ENCODE measurements around the gene HTN1.
"Not testable (repeated sequence)": the region's sequence is repeated elsewhere in the genome, so short reads cannot be mapped to it uniquely, and the experiment has no call there.

The HTN1 gene

DNA sequence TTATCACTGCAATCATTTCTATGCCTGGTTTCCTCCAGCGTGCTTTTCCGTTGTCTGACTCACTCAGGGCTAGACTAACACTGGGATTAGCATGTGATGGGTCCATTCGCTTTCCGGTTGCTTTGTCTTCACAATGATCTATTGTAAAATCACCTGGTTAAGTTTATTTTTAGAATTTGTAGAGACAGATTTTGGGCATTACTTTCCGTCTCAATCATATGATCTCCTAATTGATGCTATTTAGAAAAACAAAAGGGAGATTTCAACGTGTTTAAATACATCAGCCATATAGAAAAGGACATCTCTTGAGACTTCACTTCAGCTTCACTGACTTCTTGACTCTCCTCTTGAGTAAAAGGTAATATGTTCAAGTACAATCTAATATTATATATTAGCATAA, at the start of gene HTN1:
HTN1 (plus strand) TSS at position 301 of the 400 bp plus-strand sequence. CDS start 2,639 bp downstream, outside the sequence.
- not testable (repeated sequence) for DNase-seq

DNA sequence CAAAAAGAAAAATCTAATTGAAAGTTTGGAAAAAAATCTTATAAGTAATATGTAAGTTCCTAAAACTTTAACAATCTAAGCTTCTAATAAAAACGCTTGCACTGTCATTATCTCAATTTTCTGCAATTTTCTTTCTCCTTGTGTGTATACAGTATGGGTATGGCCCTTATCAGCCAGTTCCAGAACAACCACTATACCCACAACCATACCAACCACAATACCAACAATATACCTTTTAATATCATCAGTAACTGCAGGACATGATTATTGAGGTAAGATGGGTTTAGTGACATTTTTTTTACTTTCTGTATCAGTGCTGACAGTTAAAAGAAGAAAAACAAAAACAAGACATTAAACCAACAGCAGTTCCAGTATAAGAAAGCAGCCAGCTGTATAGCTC, 49.5 kb upstream of the HTN1 start:
- no peak for DNase-seq

DNA sequence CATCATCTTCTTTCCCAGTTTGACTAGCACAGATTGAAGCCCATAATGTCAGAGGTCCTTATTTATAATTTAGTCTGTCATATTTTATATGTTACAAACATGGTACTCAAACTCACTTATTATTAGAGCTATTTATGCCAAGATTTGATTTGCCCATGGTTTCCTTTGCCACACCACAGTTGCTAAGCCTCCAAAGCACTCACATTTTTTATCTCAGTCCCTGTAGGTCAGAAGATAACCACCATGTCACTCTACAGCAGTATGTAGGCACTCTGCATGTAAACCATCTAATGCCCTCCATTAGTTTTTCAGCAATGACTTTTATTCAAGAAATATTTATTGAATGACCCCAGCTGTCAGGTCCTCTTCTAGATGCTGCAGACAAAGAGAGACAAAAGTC, 47.7 kb upstream of the HTN1 start:
- DNase-seq = no peak

DNA sequence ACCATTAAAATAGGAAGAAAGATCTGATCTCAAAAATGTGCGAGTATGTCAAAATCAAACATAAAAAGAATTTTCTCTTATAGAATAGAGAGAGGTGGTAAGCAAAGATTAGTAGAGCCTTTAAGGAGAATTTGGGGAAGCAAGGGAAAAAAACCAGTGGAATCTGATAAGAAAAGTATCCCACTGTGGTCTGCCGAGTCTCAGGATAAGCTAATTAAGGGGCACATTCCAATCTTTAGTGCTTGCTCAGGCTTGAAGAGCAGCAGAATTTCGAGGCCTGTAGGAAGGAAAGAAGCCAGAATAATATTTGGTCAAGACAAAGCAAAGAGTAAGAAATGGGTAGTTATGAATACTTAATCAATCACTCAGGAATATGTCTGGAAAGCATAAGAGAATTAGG, 41.5 kb upstream of the HTN1 start:
- DNase-seq = no peak

DNA sequence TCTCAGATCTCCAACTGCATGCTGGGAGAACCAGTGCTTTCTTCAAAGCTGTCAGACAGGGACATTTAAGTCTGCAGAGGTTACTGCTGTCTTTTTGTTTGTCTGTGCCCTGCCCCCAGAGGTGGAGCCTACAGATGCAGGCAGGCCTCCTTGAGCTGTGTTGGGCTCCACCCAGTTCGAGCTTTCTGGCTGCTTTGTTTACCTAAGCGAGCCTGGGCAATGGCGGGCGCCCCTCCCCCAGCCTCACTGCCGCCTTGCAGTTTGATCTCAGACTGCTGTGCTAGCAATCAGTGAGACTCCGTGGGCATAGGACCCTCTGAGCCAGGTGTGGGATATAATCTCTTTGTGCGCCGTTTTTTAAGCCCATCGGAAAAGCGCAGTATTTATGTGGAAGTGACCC, 31.2 kb upstream of the HTN1 start:
- not testable (repeated sequence) for DNase-seq

DNA sequence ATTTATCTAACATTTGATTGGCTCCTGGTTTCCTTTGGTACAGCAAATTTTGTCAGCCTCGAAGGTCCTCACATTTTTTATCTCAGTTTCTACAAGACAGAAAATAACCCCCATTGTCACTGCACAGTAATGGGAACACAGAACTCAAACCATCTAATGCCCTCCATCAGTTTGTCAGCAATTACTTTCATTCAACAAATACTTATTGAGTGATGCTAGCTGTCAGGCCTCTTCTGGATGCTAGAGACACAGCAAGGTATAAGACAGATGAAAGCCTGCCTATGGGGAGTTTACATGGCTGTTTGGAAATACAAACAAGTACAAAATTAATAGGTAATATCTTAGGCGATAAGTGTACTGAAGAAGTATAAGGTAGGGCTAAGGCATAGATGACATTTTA, 27.0 kb upstream of the HTN1 start:
- DNase-seq = no peak

DNA sequence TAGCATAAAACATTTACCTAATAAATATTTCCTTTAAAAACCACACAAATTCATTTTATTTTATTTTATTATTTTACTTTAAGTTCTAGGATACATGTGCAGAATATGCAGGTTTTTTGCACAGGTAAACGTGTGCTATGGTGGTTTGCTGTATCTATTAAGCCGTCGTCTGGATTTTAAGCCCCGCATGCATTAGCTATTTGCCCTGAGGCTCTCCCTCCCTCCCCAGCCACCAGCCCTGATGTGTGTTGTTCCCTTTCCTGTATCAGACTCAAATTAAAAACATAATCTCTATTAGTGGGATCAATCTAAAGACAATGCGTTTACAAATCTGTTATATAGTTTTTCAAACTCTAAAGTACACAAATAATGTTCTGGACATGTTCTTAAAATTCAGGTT, 23.2 kb upstream of the HTN1 start:
- DNase-seq = no peak

DNA sequence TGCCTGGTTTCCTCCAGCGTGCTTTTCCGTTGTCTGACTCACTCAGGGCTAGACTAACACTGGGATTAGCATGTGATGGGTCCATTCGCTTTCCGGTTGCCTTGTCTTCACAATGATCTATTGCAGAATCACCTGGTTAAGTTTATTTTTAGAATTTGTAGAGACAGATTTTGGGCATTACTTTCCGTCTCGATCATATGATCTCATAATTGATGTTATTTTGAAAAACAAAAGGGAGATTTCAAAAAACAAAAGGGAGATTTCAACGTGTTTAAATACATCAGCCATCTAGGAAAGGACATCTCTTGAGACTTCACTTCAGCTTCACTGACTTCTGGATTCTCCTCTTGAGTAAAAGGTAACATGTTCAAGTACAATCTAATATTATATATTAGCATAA, 22.1 kb upstream of the HTN1 start, which contains the start of gene HTN3:
HTN3 (plus strand) TSS at position 301 of the 400 bp plus-strand sequence. CDS start 2,282 bp downstream, outside the sequence.
- DNase-seq = not testable (repeated sequence)

DNA sequence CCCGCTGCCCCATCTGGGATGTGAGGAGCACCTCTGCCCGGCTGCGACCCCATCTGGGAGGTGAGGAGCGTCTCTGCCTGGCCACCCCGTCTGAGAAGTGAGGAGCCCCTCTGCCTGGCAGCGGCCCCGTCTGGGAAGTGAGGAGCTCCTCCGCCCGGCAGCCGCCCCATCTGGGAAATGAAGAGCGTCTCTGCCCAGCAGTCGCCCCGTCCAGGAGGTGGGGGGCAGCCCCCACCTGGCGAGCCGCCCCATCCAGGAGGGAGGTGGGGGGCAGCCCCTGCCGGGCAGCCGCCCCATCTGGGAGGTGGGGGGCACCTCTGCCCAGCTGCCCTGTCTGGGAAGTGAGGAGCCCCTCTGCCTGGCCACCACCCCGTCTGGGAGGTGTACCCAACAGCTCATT, 12.7 kb upstream of the HTN1 start:
- DNase-seq = not testable (repeated sequence)

DNA sequence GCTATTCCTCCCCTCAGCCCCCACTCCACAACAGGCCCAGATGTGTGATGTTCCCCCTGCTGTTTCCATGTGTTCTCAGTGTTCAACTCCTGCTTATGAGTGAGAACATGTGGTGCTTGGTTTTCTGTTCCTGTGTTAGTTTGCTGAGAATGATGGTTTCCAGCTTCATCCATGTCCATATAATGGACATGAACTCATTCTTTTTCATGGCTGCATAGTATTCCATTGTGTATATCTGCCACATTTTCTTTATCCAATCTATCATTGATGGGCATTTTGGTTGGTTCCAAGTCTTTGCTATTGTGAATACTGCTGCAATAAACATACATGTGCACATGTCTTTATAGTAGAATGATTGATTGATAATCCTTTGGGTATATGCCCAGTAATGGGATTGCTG, 10.3 kb upstream of the HTN1 start:
- not testable (repeated sequence) for DNase-seq

DNA sequence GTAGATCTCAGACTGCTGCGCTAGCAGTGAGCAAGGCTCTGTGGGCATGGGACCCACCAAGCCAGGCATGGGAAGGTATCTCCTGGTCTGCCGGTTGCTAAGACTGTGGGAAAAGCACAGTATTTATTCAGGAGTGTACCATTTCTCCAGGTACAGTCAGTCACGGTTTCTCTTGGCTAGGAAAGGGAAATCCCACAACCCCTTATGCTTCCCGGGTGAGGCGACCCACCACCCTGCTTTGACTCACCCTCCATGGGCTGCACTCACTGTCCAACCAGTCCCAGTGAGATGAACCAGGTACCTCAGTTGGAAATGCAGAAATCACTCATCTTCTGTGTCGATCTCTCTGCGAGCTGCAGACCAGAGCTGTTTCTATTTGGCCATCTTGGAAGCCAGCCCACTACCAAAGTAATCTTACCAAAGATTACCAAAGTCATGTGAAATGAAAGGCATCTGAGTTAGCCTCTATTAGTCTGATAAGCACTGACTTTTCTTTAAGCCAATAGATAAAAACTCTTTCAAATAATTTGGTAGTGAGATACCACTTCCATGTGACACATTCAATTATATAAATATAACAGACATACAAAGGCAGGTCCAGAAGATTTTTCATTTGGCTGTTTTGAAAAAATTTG, 8.5 kb upstream of the HTN1 start:
- DNase-seq = no peak

DNA sequence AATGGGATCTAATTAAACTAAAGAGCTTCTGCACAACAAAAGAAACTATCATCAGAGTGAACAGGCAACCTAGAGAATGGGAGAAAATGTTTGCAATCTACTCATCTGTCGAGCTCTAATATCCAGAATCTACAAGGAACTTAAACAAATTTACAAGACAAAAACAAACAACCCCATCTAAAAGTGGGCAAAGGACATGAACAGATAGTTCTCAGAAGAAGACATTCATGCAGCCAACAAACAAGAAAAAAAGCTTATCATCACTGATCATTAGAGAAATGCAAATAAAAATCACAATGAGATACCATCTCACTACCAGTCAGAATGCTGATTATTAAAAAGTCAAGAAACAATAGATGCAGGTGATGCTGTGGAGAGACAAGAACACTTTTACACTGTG, 6.3 kb downstream of the HTN1 start:
- DNase-seq = not testable (repeated sequence)

DNA sequence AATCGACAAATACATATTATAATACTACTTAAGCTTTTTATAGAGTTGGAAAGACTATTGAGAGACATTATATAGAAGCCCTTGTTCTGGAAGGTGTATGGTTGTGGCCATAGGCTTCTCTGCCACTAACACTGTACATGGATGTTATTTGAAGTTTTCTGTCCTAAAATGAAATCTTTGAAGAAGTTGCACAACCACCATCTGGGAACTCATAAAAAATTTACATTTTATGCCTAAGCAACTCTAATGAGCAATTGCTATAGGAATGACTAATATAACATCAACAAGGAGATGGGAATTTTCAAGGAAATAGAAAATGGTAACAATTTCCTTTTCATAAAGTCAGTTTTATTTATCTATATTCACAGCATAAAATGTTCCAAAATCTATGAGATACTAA, 7.4 kb downstream of the HTN1 start:
- DNase-seq = no peak

DNA sequence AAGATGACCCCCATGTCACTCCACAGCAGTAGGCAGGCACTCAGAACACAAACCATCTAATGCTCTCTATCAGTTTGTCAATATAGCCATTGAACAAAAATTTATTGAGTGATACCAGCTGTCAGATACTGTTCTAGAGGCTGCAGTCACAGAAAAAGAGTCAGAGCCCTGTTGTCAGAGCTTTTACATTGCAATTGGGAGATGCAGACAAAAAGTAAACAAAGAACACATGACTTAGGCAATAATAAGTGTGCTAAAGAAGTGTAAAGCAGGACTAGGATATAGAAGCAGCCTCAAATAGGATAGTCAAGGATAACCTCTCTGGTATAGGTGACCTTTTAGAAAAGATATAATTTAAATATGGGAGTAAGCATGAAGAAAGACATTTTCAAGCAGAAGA, 8.9 kb downstream of the HTN1 start:
- DNase-seq = no peak

DNA sequence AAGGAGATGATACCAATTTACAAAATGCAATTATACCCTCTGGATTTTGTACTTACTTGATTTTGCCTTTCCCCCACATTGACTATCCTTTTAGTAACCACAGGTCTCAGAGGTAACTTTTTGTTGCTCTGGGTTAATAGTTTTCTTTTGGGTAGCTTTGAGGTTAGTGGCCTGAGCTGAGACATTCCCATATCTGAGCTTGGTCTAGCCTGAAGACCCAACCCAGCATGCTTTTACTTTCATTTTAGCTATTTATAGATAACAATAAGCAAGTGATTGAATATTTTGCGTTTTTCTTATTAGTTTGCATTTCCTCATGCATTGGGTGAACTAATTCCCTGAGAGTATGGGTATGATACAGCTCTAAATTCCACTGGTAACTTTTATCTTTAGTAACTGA, 11.8 kb downstream of the HTN1 start:
- no peak for DNase-seq

DNA sequence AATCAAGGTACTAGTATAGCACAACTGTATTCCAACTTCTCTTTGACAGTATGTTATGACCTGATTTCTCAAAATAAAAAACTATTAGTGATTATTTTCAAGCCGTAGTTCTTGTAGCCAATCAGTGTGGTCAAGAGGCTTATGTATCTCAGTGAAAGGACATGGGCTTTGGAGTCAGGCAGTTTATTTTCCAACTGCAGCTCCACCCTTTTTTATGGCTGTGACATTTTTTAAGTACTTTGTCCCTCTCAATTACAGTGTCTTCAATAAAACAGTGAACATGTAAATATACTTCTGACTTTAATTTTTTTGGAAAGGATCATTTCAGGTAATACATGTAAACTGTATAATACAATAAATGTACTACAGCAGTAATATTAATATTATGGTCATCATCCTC, 30.0 kb downstream of the HTN1 start:
- no peak for DNase-seq

DNA sequence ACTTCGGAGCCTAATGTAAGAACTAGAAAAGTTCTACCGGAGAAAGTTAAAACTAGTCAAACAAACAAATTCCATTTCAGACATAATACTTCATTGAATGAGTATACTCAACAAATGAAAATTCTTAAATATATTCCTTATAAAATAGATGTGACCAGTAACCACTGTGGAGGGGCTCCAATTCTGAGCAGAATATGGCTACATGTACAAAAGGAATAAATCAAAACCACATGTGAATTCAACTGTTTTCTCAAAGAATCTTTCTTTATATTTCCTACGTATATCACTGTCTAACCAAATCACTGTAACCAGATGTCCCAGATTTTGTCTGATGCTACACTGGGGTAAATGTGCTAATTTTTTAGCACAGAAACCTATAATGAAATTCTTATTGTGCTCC, 49.0 kb downstream of the HTN1 start:
- no peak for DNase-seq
